ENCODE measurements around the gene ARID4A.

- TF ChIP-seq CTCF (IDR thresholded peaks at IDR 0.05) (no peak), POLR2A (IDR thresholded peaks at IDR 0.05) (no peak)
These were observed 10.1 kb upstream of the ARID4A start for GRCh38 chr14:58288106-58288792.
